SK-N-SH (cell line): ENCODE measurements around the gene SRGAP1. TPM values are rescaled to one million over a fixed set of nuclear protein-coding genes. Genes with fewer than 3 reads are reported as not detected.

Experiments used
- CTCF ChIA-PET: fragments of 300-600, 350-600 bp; formaldehyde crosslinking; extraction: SDS; loops from one replicate; lab custom pipeline; 2021; lab: Yijun Ruan, JAX
- POLR2A ChIA-PET: fragments of 350-600 bp; sonication (Branson Sonifier 250); formaldehyde crosslinking; extraction: SDS; loops from one replicate; lab custom pipeline; 2020; ENCODE audit warnings: antibody characterized with exemption, inconsistent platforms; lab: Yijun Ruan, JAX
- DNase-seq: peaks from one replicate; pipeline ENCODE4 v3.0.0; 2012
- H2AFZ ChIP-seq: fragments of 200-600 bp; sonication (generic); 2 replicates; pipeline ENCODE4 v1.8.1; 2016; ENCODE audit warnings: antibody characterized with exemption, mild to moderate bottlenecking, low read depth
- H3F3A ChIP-seq: fragments of 200-600 bp; sonication (generic); replicated peaks from 2 replicates; pipeline ENCODE3; 2016; ENCODE audit warnings: antibody characterized with exemption, mild to moderate bottlenecking; ENCODE audit not compliant: insufficient read depth
- H3K27ac ChIP-seq, 2 experiments: fragments of 200-500 bp in 1 of 2; fragments of 200-600 bp in 1 of 2; sonication (Bioruptor generic) in 1 of 2; sonication (generic), shearing (Covaris generic) in 1 of 2; 2 replicates each; pipeline versions ENCODE4 v1.5.1 to v1.6.1; 2014 to 2016; ENCODE audit warnings: low read depth in 2 of 2, inconsistent platforms in 1 of 2, low read length in 1 of 2, mild to moderate bottlenecking in 1 of 2, mixed read lengths in 1 of 2
- H3K27me3 ChIP-seq: fragments of 200-600 bp; sonication (generic), shearing (Covaris generic); 2 replicates; pipeline ENCODE4 v1.6.1; 2016; ENCODE audit warnings: mixed run types; ENCODE audit not compliant: insufficient read depth
- H3K36me3 ChIP-seq, 2 experiments: fragments of 200-500 bp in 1 of 2; fragments of 200-600 bp in 1 of 2; sonication (Bioruptor generic) in 1 of 2; sonication (generic) in 1 of 2; replicated peaks in 1 of 2; 2 replicates each; pipeline versions ENCODE3 to v1.5.1; 2014 to 2016; ENCODE audit warnings: low read length in 1 of 2, mild to moderate bottlenecking in 1 of 2; ENCODE audit not compliant: insufficient read depth in 2 of 2, control insufficient read depth in 1 of 2
- H3K4me1 ChIP-seq, 2 experiments: fragments of 200-500 bp in 1 of 2; fragments of 200-600 bp in 1 of 2; sonication (Bioruptor generic) in 1 of 2; sonication (generic), shearing (Covaris generic) in 1 of 2; 2 replicates each; pipeline versions ENCODE4 v1.5.1 to v1.6.1; 2014 to 2016; ENCODE audit warnings: low read depth in 1 of 2, low read length in 1 of 2, mixed run types in 1 of 2; ENCODE audit not compliant: insufficient read depth in 2 of 2, control insufficient read depth in 1 of 2
- H3K4me2 ChIP-seq: fragments of 200-600 bp; sonication (generic), shearing (Covaris generic); 2 replicates; pipeline ENCODE4 v1.6.1; 2017; ENCODE audit warnings: mixed run types
- H3K4me3 ChIP-seq, 2 experiments: fragments of 200-500 bp in 1 of 2; fragments of 200-600 bp in 1 of 2; sonication (Bioruptor generic) in 1 of 2; sonication (generic), shearing (Covaris generic) in 1 of 2; 2 replicates each; pipeline versions ENCODE4 v1.5.1 to v1.8.1; 2014 to 2016; ENCODE audit warnings: low read depth in 2 of 2, inconsistent platforms in 1 of 2, low read length in 1 of 2, mild to moderate bottlenecking in 1 of 2, mixed read lengths in 1 of 2, moderate library complexity in 1 of 2
- H3K79me2 ChIP-seq: fragments of 200-600 bp; sonication (generic); 2 replicates; pipeline ENCODE4 v1.8.1; 2017; ENCODE audit warnings: mild to moderate bottlenecking; ENCODE audit not compliant: insufficient read depth
- H3K9ac ChIP-seq: fragments of 200-600 bp; sonication (generic); 2 replicates; pipeline ENCODE4 v1.6.1; 2017; ENCODE audit warnings: mixed run types
- H3K9me2 ChIP-seq: fragments of 200-600 bp; sonication (generic); 2 replicates; pipeline ENCODE4 v1.6.1; 2017; ENCODE audit warnings: mixed run types
- H3K9me3 ChIP-seq: fragments of 200-600 bp; sonication (generic); 2 replicates; pipeline ENCODE4 v1.6.1; 2017; ENCODE audit warnings: mixed run types, mild to moderate bottlenecking, moderate library complexity
- H4K20me1 ChIP-seq: fragments of 200-600 bp; sonication (generic); 2 replicates; pipeline ENCODE4 v1.6.1; 2017; ENCODE audit warnings: mild to moderate bottlenecking, mixed run types; ENCODE audit not compliant: insufficient read depth
- CHD2 ChIP-seq: fragments of 150-350 bp; IDR thresholded peaks from 2 replicates; pipeline ENCODE4 v1.6.1; 2018; ENCODE audit warnings: low read length; ENCODE audit not compliant: partially characterized antibody
- EP300 ChIP-seq, 2 experiments: IDR thresholded peaks; 2 replicates each; pipeline versions ENCODE4 v1.4.0 to v1.6.1; 2012; ENCODE audit warnings: borderline replicate concordance in 1 of 2, low read depth in 1 of 2, low read length in 1 of 2
- FOXM1 ChIP-seq: IDR thresholded peaks from 2 replicates; pipeline ENCODE4 v1.4.0; 2012; ENCODE audit warnings: low read depth, mild to moderate bottlenecking
- GABPA ChIP-seq: IDR thresholded peaks from 2 replicates; pipeline ENCODE4 v1.4.0; 2012; ENCODE audit warnings: low read depth, mild to moderate bottlenecking
- GATA2 ChIP-seq: sonication (generic); formaldehyde crosslinking; IDR thresholded peaks from 2 replicates; pipeline ENCODE4 v1.5.0; 2020; ENCODE audit warnings: mild to moderate bottlenecking, missing genetic modification reagents
- MAX ChIP-seq: IDR thresholded peaks from 2 replicates; pipeline ENCODE4 v1.4.0; 2012; ENCODE audit warnings: low read depth
- NFIC ChIP-seq: IDR thresholded peaks from 2 replicates; pipeline ENCODE4 v1.4.0; 2012; ENCODE audit warnings: borderline replicate concordance
- PBX3 ChIP-seq: IDR thresholded peaks from 2 replicates; pipeline ENCODE4; 2012
- POLR2AphosphoS5 ChIP-seq: IDR thresholded peaks from 2 replicates; pipeline ENCODE4 v1.6.1; 2012; ENCODE audit warnings: low read depth, low read length
- RCOR1 ChIP-seq: fragments of 150-350 bp; IDR thresholded peaks from 2 replicates; pipeline ENCODE4 v1.6.1; 2017; ENCODE audit warnings: antibody characterized with exemption, low read length
- REST ChIP-seq: IDR thresholded peaks from 2 replicates; pipeline ENCODE4 v1.6.1; 2012; ENCODE audit warnings: mild to moderate bottlenecking, low read depth, low read length, moderate library complexity
- RFX5 ChIP-seq: IDR thresholded peaks from 2 replicates; pipeline ENCODE4 v1.6.1; 2012; ENCODE audit warnings: mild to moderate bottlenecking, improper control_type of control experiment, low read length
- RXRA ChIP-seq: IDR thresholded peaks from 2 replicates; pipeline ENCODE4 v1.4.0; 2012; ENCODE audit warnings: low read depth, mild to moderate bottlenecking, borderline replicate concordance
- SIN3A ChIP-seq: IDR thresholded peaks from 2 replicates; pipeline ENCODE4 v1.6.1; 2012; ENCODE audit warnings: low read depth, mild to moderate bottlenecking, low read length, moderate library complexity, borderline replicate concordance
- TCF12 ChIP-seq: IDR thresholded peaks from 2 replicates; pipeline ENCODE4 v1.4.0; 2012
- TEAD4 ChIP-seq: IDR thresholded peaks from 2 replicates; pipeline ENCODE4 v1.4.0; 2012; ENCODE audit warnings: mild to moderate bottlenecking, borderline replicate concordance; ENCODE audit not compliant: insufficient read depth
- WGBS: methylation state at CpG from one replicate; pipeline ENCODE4 v1.1.6; 2017; ENCODE audit warnings: low lambda C conversion rate; 5-methylcytosine and 5-hydroxymethylcytosine counted together
- polyA plus RNA-seq, 3 experiments: library from polyadenylated mRNA; depleted of rRNA; stranded (reverse); fragments of >200 nt; gene quantifications; 2 replicates each; pipeline ENCODE4 v1.2.3, GENCODE V29; 2012
- TF ChIP-seq, protein P1 (sequence below): IDR thresholded peaks from 2 replicates; pipeline ENCODE4 v1.4.0; 2012; ENCODE audit warnings: low read depth, borderline replicate concordance

The SRGAP1 gene
- polyA plus RNA-seq, 1 of the 3 experiments (the other 2 are of a cell fraction): 2.6 TPM

DNA sequence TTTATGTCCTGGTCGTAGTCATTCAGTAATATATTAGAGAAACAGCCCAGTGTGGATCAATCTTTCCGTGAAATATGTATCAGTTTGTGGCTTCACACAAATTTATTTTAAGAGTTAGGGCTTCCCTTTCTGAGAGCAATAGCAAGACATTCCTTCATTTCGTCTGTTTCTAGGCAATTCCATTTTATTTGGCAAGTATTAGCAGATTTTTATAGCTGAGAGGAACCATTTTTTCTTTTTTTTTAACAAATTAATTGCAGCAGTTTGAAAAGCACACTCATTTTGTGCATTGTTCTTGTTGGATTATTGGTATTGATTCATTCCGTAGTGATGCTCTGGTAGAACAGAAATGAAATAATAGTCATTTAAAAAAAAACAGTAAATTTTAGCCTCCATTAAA is 132.9 kb downstream of the SRGAP1 start:
- CTCF ChIA-PET: interaction anchor here (0.6 to 1.5 kb wide), 2 partner anchors 17 to 1323 kb away, joined by 3 read pairs; no protein-coding TSS in a partner anchor
- no peaks in the 10 kb centered on the region for H4K20me1 ChIP-seq
- WGBS: 84% methylated on average over 4 of the region's 4 CpGs
- no peaks in the 10 kb centered on the region for H3K9me3 ChIP-seq
- H3K36me3 ChIP-seq: no peaks in the 10 kb centered on the region
- H3K27me3 ChIP-seq: no peaks in the 10 kb centered on the region
- H3F3A ChIP-seq: peaks cover 14% of the 10 kb centered on the region
- H3K27ac ChIP-seq: no peak overlapping the region
- peaks cover 30% of the 10 kb centered on the region; the same call in 1 of the 2 replicates for H3K79me2 ChIP-seq
- no peak overlapping the region for H2AFZ ChIP-seq
- H3K4me1 ChIP-seq: no peaks in the 10 kb centered on the region; a peak in 2 of 4 replicates
- H3K9ac ChIP-seq: no peak overlapping the region
- H3K4me3 ChIP-seq: no peak overlapping the region
- H3K9me2 ChIP-seq: no peaks in the 10 kb centered on the region
- TF ChIP-seq TEAD4 (no peak), POLR2AphosphoS5 (no peak), CHD2 (no peak), TCF12 (no peak), FOXM1 (no peak), RFX5 (no peak), RXRA (no peak), MAX (no peak), GABPA (no peak), NFIC (no peak), GATA2 (CRISPR knock-in tag) (no peak), PBX3 (no peak), RCOR1 (no peak), SIN3A (no peak), REST (no peak), EP300 (IDR thresholded peaks at IDR 0.05; ENCODE audit: borderline replicate concordance in 1 of 2, low read depth in 1 of 2, low read length in 1 of 2) (no peak)
- TF ChIP-seq, protein P1, sequence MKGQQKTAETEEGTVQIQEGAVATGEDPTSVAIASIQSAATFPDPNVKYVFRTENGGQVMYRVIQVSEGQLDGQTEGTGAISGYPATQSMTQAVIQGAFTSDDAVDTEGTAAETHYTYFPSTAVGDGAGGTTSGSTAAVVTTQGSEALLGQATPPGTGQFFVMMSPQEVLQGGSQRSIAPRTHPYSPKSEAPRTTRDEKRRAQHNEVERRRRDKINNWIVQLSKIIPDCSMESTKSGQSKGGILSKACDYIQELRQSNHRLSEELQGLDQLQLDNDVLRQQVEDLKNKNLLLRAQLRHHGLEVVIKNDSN: no peak
- no peak overlapping the region for H3K4me2 ChIP-seq
- DNase-seq: no peak
- POLR2A ChIA-PET: no interaction called here
